Body of pancreas (tissue), 4 donors: Measurements from ENCODE around the gene EML6.

Experiments
- POLR2A ChIP-seq, 3 donors: fragments of 450-650 bp; IDR thresholded peaks; one replicate each; pipeline ENCODE4 v1.6.1; 2016; ENCODE audit warnings: antibody characterized with exemption in 3 of 3, mild to moderate bottlenecking in 2 of 3
- TF ChIP-seq, protein P1 (sequence below), 7 experiments: fragments of 450-650 bp in 4 of 7; fragments of 200-600 bp in 3 of 7; sonication (generic) in 3 of 7; IDR thresholded peaks; one replicate each; pipeline ENCODE4 v1.5.1; 2016 to 2019; ENCODE audit warnings: antibody characterized with exemption in 7 of 7

DNA sequence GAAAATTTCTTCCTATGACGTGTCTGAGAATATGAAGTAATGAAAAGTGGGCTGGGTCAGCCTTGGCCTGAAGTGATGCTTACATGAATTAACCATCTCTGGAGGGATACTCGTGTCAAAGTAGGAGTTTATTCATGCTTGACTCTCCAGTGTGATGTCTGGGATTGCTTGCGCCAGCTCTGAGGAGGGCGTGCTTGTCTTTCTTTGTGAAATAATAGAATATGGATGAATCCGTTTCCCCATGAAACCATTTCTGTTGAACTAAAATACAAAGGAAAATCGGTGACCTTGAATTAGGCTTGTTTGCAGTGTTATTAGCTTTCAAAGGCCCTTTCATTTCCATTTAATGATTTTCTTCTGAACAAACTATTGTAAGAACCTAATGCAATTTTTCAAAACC, 77.9 kb downstream of the EML6 start:
- TF ChIP-seq, protein P1, sequence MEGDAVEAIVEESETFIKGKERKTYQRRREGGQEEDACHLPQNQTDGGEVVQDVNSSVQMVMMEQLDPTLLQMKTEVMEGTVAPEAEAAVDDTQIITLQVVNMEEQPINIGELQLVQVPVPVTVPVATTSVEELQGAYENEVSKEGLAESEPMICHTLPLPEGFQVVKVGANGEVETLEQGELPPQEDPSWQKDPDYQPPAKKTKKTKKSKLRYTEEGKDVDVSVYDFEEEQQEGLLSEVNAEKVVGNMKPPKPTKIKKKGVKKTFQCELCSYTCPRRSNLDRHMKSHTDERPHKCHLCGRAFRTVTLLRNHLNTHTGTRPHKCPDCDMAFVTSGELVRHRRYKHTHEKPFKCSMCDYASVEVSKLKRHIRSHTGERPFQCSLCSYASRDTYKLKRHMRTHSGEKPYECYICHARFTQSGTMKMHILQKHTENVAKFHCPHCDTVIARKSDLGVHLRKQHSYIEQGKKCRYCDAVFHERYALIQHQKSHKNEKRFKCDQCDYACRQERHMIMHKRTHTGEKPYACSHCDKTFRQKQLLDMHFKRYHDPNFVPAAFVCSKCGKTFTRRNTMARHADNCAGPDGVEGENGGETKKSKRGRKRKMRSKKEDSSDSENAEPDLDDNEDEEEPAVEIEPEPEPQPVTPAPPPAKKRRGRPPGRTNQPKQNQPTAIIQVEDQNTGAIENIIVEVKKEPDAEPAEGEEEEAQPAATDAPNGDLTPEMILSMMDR (IDR thresholded peaks at IDR 0.05), result no peak
- no peak for TF ChIP-seq POLR2A (IDR thresholded peaks at IDR 0.05)
